Measurements from ENCODE around the gene CFAP298.

DNA sequence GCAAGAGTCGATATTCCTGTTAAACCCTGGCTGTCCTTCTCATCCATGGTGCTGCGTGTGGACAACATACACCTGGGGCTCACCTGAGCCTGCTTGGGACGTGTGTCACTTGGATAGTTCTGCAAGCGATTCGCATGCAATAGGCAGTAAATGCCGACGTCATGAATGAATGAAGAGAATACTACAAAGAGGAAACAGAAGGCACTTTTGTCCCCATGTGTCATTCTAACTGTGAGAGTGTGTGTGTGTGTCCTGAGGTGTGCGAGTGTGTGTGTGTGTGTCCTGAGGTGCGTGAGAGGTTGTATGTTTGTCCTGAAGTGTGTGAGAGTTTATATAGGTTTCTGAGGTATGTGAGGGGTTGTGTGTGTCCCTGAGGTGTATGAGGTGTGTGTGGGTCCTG, 26.2 kb downstream of the CFAP298 start:
- TF ChIP-seq, protein P1, sequence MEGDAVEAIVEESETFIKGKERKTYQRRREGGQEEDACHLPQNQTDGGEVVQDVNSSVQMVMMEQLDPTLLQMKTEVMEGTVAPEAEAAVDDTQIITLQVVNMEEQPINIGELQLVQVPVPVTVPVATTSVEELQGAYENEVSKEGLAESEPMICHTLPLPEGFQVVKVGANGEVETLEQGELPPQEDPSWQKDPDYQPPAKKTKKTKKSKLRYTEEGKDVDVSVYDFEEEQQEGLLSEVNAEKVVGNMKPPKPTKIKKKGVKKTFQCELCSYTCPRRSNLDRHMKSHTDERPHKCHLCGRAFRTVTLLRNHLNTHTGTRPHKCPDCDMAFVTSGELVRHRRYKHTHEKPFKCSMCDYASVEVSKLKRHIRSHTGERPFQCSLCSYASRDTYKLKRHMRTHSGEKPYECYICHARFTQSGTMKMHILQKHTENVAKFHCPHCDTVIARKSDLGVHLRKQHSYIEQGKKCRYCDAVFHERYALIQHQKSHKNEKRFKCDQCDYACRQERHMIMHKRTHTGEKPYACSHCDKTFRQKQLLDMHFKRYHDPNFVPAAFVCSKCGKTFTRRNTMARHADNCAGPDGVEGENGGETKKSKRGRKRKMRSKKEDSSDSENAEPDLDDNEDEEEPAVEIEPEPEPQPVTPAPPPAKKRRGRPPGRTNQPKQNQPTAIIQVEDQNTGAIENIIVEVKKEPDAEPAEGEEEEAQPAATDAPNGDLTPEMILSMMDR (IDR thresholded peaks at IDR 0.05) = no peak
- TF ChIP-seq POLR2A (IDR thresholded peaks at IDR 0.05) = no peak

All from uterus (tissue), 2 donors.